HG02588 (cell line): Measurements from ENCODE around the gene SIGLEC10.
"Not testable (repeated sequence)": the region's sequence is repeated elsewhere in the genome, so short reads cannot be mapped to it uniquely, and the experiment has no call there.

Source experiments
- ATAC-seq: cut with Tn5 transposase; IDR thresholded peaks from one replicate; pipeline ENCODE4 v1.9.1; 2021; ENCODE audit warnings: mild to moderate bottlenecking, moderate library complexity; ENCODE audit not compliant: unreplicated experiment

The SIGLEC10 gene

GRCh38 chr19:51440846-51441409, 23.5 kb upstream of the SIGLEC10 start:
- no peak for ATAC-seq

GRCh38 chr19:51440052-51440451, 22.6 kb upstream of the SIGLEC10 start:
- no peak for ATAC-seq

GRCh38 chr19:51439021-51439465, 21.6 kb upstream of the SIGLEC10 start:
- ATAC-seq = no peak

- ATAC-seq = no peak
These were observed 17.0 kb upstream of the SIGLEC10 start for GRCh38 chr19:51434456-51434855.

- no peak for ATAC-seq
These were observed 15.6 kb upstream of the SIGLEC10 start for GRCh38 chr19:51433043-51433442.

- ATAC-seq = no peak
These were observed 13.7 kb upstream of the SIGLEC10 start for GRCh38 chr19:51431124-51431523.

GRCh38 chr19:51430221-51430620, 12.8 kb upstream of the SIGLEC10 start:
- no peak for ATAC-seq

- no peak for ATAC-seq
These were observed 9.8 kb upstream of the SIGLEC10 start for GRCh38 chr19:51427201-51427600.

GRCh38 chr19:51422053-51422448, 4.6 kb upstream of the SIGLEC10 start:
- ATAC-seq = no peak

- ATAC-seq = no peak
These were observed 4.0 kb upstream of the SIGLEC10 start for GRCh38 chr19:51421229-51422052.

- ATAC-seq = not testable (repeated sequence)
These were observed 3.1 kb upstream of the SIGLEC10 start for GRCh38 chr19:51420511-51420910.

- no peak for ATAC-seq
These were observed 1.3 kb upstream of the SIGLEC10 start for GRCh38 chr19:51418707-51419106.

- no peak for ATAC-seq
These were observed 342 bp upstream of the SIGLEC10 start for GRCh38 chr19:51417810-51418157.

- ATAC-seq = not testable (repeated sequence)
These were observed 1.0 kb downstream of the SIGLEC10 start for GRCh38 chr19:51416422-51416821.

GRCh38 chr19:51415187-51415586, 2.3 kb downstream of the SIGLEC10 start:
- ATAC-seq = no peak

- ATAC-seq = no peak
These were observed 6.3 kb downstream of the SIGLEC10 start for GRCh38 chr19:51410950-51411748.

- no peak for ATAC-seq
These were observed 9.8 kb downstream of the SIGLEC10 start for GRCh38 chr19:51407511-51408131.

- no peak for ATAC-seq
These were observed 15.3 kb downstream of the SIGLEC10 start for GRCh38 chr19:51402117-51402516.

- not testable (repeated sequence) for ATAC-seq
These were observed 17.5 kb downstream of the SIGLEC10 start for GRCh38 chr19:51399936-51400335.

GRCh38 chr19:51399231-51399630, 18.2 kb downstream of the SIGLEC10 start:
- ATAC-seq = no peak

GRCh38 chr19:51398096-51398704, 19.2 kb downstream of the SIGLEC10 start:
- no peak for ATAC-seq
